ENCODE measurements around the gene MPHOSPH9.

MPHOSPH9 gene

GRCh38 chr12:123232807-123233504 lies at the start of gene MPHOSPH9, which contains the start of gene MTRFR:
Gene MPHOSPH9, minus strand, starts transcription at chr12:123233141. Its CDS starts 2,777 bp downstream, at chr12:123230364.
Gene MTRFR, plus strand, starts transcription at chr12:123233436. Its CDS starts 20,239 bp downstream, at chr12:123253675.
- DNase-seq (ENCODE audit: low read depth in 2 of 2, low spot score in 1 of 2): peak; percentile 97 to 99

GRCh38 chr12:123282111-123282510 lies 49.2 kb upstream of the MPHOSPH9 start:
- no peak for DNase-seq (ENCODE audit: low read depth in 2 of 2, low spot score in 1 of 2)

GRCh38 chr12:123280971-123281370 lies 48.0 kb upstream of the MPHOSPH9 start:
- DNase-seq (ENCODE audit: low read depth in 2 of 2, low spot score in 1 of 2): no peak

GRCh38 chr12:123278101-123278627 lies 45.2 kb upstream of the MPHOSPH9 start:
- DNase-seq (ENCODE audit: low read depth in 2 of 2, low spot score in 1 of 2): no peak

- no peak for DNase-seq (ENCODE audit: low read depth in 2 of 2, low spot score in 1 of 2)
Measured at GRCh38 chr12:123273166-123273565, 40.2 kb upstream of the MPHOSPH9 start.

GRCh38 chr12:123271001-123271668 lies 38.2 kb upstream of the MPHOSPH9 start:
- peak; percentile 41 to 49 for DNase-seq (ENCODE audit: low read depth in 2 of 2, low spot score in 1 of 2)

GRCh38 chr12:123270214-123271000 lies 37.5 kb upstream of the MPHOSPH9 start:
- DNase-seq (ENCODE audit: low read depth in 2 of 2, low spot score in 1 of 2): no peak

- DNase-seq (ENCODE audit: low read depth in 2 of 2, low spot score in 1 of 2): no peak
Measured at GRCh38 chr12:123269896-123270213, 36.9 kb upstream of the MPHOSPH9 start.

- DNase-seq (ENCODE audit: low read depth in 2 of 2, low spot score in 1 of 2): no peak
Measured at GRCh38 chr12:123269395-123269892, 36.5 kb upstream of the MPHOSPH9 start.

- DNase-seq (ENCODE audit: low read depth in 2 of 2, low spot score in 1 of 2): no peak
Measured at GRCh38 chr12:123268850-123269249, 35.9 kb upstream of the MPHOSPH9 start.

- no peak for DNase-seq (ENCODE audit: low read depth in 2 of 2, low spot score in 1 of 2)
Measured at GRCh38 chr12:123267991-123268843, 35.3 kb upstream of the MPHOSPH9 start.

GRCh38 chr12:123267335-123267920 lies 34.5 kb upstream of the MPHOSPH9 start:
- no peak for DNase-seq (ENCODE audit: low read depth in 2 of 2, low spot score in 1 of 2)

GRCh38 chr12:123266679-123267277 lies 33.8 kb upstream of the MPHOSPH9 start:
- DNase-seq (ENCODE audit: low read depth in 2 of 2, low spot score in 1 of 2): no peak

GRCh38 chr12:123265851-123266678 lies 33.1 kb upstream of the MPHOSPH9 start:
- DNase-seq (ENCODE audit: low read depth in 2 of 2, low spot score in 1 of 2): no peak

GRCh38 chr12:123264642-123265041 lies 31.7 kb upstream of the MPHOSPH9 start:
- no peak for DNase-seq (ENCODE audit: low read depth in 2 of 2, low spot score in 1 of 2)

- DNase-seq (ENCODE audit: low read depth in 2 of 2, low spot score in 1 of 2): no peak
Measured at GRCh38 chr12:123263196-123263817, 30.4 kb upstream of the MPHOSPH9 start.

GRCh38 chr12:123261196-123261595 lies 28.3 kb upstream of the MPHOSPH9 start:
- no peak for DNase-seq (ENCODE audit: low read depth in 2 of 2, low spot score in 1 of 2)

GRCh38 chr12:123260081-123260480 lies 27.1 kb upstream of the MPHOSPH9 start:
- DNase-seq (ENCODE audit: low read depth in 2 of 2, low spot score in 1 of 2): no peak
